NOMO-1 treated with dmso at 0.1 percent for 144 hours (cell line): ENCODE data around the gene MCF2L.

ENCODE experiments used
- DNase-seq: peaks from one replicate; lab custom pipeline; 2025; ENCODE audit not compliant: unreplicated experiment; lab: John Stamatoyannopoulos, UW

Gene MCF2L

GRCh38 chr13:112963641-112964040 is 5.4 kb upstream of the MCF2L start:
- no peak for DNase-seq

GRCh38 chr13:112964971-112965492 is 4.0 kb upstream of the MCF2L start:
- DNase-seq: no peak

- no peak for DNase-seq
Measured at GRCh38 chr13:112965573-112966115, 3.4 kb upstream of the MCF2L start.

GRCh38 chr13:112966776-112967175 is 2.2 kb upstream of the MCF2L start:
- DNase-seq: no peak

- no peak for DNase-seq
Measured at GRCh38 chr13:112967686-112968379, 1.2 kb upstream of the MCF2L start.

GRCh38 chr13:112968380-112968909 is 569 bp upstream of the MCF2L start:
- DNase-seq: no peak

GRCh38 chr13:112969692-112970338 is 801 bp downstream of the MCF2L start:
- no peak for DNase-seq

- DNase-seq: no peak
Measured at GRCh38 chr13:112970552-112971287, 1.7 kb downstream of the MCF2L start.

GRCh38 chr13:112971288-112971643 is 2.3 kb downstream of the MCF2L start:
- DNase-seq: no peak

GRCh38 chr13:112972258-112972657 is 3.2 kb downstream of the MCF2L start:
- DNase-seq: no peak

- no peak for DNase-seq
Measured at GRCh38 chr13:112972867-112973576, 4.0 kb downstream of the MCF2L start.

GRCh38 chr13:112973577-112973951 is 4.5 kb downstream of the MCF2L start:
- DNase-seq: no peak

GRCh38 chr13:112974125-112974524 is 5.1 kb downstream of the MCF2L start:
- DNase-seq: no peak

GRCh38 chr13:112974671-112975070 is 5.7 kb downstream of the MCF2L start:
- DNase-seq: no peak

- no peak for DNase-seq
Measured at GRCh38 chr13:112975401-112975939, 6.5 kb downstream of the MCF2L start.

- DNase-seq: no peak
Measured at GRCh38 chr13:112976526-112976925, 7.5 kb downstream of the MCF2L start.

- DNase-seq: no peak
Measured at GRCh38 chr13:112977091-112977490, 8.1 kb downstream of the MCF2L start.

GRCh38 chr13:112977525-112977924 is 8.5 kb downstream of the MCF2L start:
- DNase-seq: no peak

- no peak for DNase-seq
Measured at GRCh38 chr13:112978561-112979405, 9.8 kb downstream of the MCF2L start.
